Measurements from ENCODE around the gene SMIM10L2A.

DNA sequence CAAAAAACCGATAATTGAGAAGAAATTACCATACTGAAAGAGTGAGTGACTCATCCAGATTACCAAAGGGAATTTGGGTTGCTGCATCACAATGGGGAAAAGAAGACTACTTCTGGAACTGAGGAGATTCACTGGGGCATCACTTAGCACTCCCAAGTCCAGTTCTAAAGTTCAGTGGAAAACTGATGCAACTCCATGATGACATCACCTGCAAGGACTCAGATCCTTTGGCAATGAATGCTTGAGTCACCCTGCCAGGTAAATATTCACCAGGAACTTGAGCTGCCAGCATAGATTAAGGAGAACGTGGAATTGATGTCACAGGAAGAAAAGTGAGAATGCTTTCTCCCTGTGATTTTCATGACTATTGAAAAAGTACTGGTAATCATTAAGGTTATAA, 32.0 kb upstream of the SMIM10L2A start:
- TF ChIP-seq, protein P1, sequence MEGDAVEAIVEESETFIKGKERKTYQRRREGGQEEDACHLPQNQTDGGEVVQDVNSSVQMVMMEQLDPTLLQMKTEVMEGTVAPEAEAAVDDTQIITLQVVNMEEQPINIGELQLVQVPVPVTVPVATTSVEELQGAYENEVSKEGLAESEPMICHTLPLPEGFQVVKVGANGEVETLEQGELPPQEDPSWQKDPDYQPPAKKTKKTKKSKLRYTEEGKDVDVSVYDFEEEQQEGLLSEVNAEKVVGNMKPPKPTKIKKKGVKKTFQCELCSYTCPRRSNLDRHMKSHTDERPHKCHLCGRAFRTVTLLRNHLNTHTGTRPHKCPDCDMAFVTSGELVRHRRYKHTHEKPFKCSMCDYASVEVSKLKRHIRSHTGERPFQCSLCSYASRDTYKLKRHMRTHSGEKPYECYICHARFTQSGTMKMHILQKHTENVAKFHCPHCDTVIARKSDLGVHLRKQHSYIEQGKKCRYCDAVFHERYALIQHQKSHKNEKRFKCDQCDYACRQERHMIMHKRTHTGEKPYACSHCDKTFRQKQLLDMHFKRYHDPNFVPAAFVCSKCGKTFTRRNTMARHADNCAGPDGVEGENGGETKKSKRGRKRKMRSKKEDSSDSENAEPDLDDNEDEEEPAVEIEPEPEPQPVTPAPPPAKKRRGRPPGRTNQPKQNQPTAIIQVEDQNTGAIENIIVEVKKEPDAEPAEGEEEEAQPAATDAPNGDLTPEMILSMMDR (IDR thresholded peaks at IDR 0.05; ENCODE audit: insufficient read depth, low read length), result no peak
- TF ChIP-seq POLR2AphosphoS5 (IDR thresholded peaks at IDR 0.05; ENCODE audit: low read depth) (no peak), GABPA (IDR thresholded peaks at IDR 0.05; ENCODE audit: low read depth) (no peak), SPI1 (IDR thresholded peaks at IDR 0.05; ENCODE audit: borderline replicate concordance, low read depth) (no peak)
- TF ChIP-seq, protein P2, sequence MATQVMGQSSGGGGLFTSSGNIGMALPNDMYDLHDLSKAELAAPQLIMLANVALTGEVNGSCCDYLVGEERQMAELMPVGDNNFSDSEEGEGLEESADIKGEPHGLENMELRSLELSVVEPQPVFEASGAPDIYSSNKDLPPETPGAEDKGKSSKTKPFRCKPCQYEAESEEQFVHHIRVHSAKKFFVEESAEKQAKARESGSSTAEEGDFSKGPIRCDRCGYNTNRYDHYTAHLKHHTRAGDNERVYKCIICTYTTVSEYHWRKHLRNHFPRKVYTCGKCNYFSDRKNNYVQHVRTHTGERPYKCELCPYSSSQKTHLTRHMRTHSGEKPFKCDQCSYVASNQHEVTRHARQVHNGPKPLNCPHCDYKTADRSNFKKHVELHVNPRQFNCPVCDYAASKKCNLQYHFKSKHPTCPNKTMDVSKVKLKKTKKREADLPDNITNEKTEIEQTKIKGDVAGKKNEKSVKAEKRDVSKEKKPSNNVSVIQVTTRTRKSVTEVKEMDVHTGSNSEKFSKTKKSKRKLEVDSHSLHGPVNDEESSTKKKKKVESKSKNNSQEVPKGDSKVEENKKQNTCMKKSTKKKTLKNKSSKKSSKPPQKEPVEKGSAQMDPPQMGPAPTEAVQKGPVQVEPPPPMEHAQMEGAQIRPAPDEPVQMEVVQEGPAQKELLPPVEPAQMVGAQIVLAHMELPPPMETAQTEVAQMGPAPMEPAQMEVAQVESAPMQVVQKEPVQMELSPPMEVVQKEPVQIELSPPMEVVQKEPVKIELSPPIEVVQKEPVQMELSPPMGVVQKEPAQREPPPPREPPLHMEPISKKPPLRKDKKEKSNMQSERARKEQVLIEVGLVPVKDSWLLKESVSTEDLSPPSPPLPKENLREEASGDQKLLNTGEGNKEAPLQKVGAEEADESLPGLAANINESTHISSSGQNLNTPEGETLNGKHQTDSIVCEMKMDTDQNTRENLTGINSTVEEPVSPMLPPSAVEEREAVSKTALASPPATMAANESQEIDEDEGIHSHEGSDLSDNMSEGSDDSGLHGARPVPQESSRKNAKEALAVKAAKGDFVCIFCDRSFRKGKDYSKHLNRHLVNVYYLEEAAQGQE (IDR thresholded peaks at IDR 0.05; ENCODE audit: insufficient replicate concordance, low read depth), result no peak
